Astrocyte of the cerebellum (primary cell): ENCODE data around the gene WNT9A.
"Not testable (repeated sequence)": the region's sequence is repeated elsewhere in the genome, so short reads cannot be mapped to it uniquely, and the experiment has no call there.

Experiments
- DNase-seq: peaks from one replicate; pipeline ENCODE4 v3.0.0-alpha.2; 2011; ENCODE audit warnings: low read depth
- H3K4me3 ChIP-seq: 2 replicates; pipeline ENCODE4 v1.5.1; 2011; ENCODE audit warnings: mild to moderate bottlenecking, low read depth, low read length, moderate library complexity
- in situ Hi-C: cut with HindIII; loops from 2 replicates; pipeline ENCODE4 v1.10.0; 2017; ENCODE audit warnings: low sequenced_read_pairs
- TF ChIP-seq, protein P1 (sequence below): IDR thresholded peaks from 2 replicates; pipeline ENCODE4 v1.5.1; 2012; ENCODE audit warnings: low read length, low read depth, moderate library complexity, mild to moderate bottlenecking; ENCODE audit errors: missing control alignments

The WNT9A gene

GRCh38 chr1:227970076-227970995 lies 22.6 kb upstream of the WNT9A start:
- in situ Hi-C loops: not testable (repeated sequence)

GRCh38 chr1:227967815-227968214 lies 20.1 kb upstream of the WNT9A start:
- DNase-seq, H3K4me3 ChIP-seq, in situ Hi-C loops: not testable (repeated sequence)

More at GRCh38 chr1:227970076-227970995, 22.6 kb upstream of the WNT9A start:
- not testable (repeated sequence) for DNase-seq, H3K4me3 ChIP-seq

- DNase-seq, H3K4me3 ChIP-seq, in situ Hi-C loops: not testable (repeated sequence)
These were observed 19.0 kb upstream of the WNT9A start for GRCh38 chr1:227966733-227967132.

- TF ChIP-seq, protein P1, sequence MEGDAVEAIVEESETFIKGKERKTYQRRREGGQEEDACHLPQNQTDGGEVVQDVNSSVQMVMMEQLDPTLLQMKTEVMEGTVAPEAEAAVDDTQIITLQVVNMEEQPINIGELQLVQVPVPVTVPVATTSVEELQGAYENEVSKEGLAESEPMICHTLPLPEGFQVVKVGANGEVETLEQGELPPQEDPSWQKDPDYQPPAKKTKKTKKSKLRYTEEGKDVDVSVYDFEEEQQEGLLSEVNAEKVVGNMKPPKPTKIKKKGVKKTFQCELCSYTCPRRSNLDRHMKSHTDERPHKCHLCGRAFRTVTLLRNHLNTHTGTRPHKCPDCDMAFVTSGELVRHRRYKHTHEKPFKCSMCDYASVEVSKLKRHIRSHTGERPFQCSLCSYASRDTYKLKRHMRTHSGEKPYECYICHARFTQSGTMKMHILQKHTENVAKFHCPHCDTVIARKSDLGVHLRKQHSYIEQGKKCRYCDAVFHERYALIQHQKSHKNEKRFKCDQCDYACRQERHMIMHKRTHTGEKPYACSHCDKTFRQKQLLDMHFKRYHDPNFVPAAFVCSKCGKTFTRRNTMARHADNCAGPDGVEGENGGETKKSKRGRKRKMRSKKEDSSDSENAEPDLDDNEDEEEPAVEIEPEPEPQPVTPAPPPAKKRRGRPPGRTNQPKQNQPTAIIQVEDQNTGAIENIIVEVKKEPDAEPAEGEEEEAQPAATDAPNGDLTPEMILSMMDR: no peak
- in situ Hi-C loops: no loop called here
- H3K4me3 ChIP-seq: no peak overlapping the region
- no peak for DNase-seq
These were observed 14.1 kb upstream of the WNT9A start for GRCh38 chr1:227961651-227962466.

DNA sequence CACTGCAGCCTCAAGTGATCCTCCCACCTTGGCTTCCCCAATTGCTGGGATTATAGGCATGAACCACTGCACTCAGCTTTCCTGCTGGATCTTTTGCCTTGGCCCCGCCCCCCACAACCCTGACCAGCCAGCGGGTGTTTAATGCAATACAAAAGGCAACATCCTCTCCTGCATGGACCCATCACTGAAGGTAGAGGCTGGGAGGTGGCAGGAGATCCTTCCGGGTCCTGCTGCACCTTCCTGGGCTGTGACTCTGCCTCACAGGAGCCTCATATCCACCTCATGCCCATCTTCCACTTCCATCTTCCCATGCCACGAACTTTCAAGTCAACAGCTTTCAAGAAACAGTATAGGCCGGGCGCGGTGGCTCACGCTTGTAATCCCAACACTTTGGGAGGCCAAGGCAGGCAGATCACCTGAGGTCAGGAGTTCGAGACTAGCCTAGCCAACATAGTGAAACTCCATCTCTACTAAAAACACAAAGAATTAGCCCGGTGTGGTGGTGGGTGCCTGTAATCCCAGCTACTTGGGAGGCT lies 11.7 kb upstream of the WNT9A start:
- no peak for DNase-seq
- TF ChIP-seq, protein P1: no peak
- in situ Hi-C loops: no loop called here
- H3K4me3 ChIP-seq: no peak overlapping the region

- H3K4me3 ChIP-seq: no peak overlapping the region
- in situ Hi-C loops: no loop called here
- no peak for DNase-seq
- TF ChIP-seq, protein P1: no peak
These were observed 11.0 kb upstream of the WNT9A start for GRCh38 chr1:227958617-227959324.

DNA sequence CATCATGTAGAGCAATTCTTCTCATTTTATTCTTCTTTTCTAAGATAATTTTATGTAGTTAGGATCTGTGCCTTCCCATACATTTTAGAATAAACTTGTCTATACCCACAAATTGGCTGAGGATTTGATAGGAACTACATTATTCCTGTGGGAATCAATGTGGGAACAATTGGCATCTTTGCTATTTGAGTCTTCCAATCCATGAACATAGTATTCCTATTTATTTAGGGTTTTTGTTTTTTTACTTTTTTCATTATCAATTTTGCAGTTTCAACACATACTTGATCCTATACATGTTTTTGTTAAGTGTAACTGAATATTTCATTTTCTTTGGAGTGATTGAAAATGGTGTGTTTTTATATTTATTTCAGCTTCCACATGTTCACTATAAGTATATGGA lies 8.1 kb upstream of the WNT9A start:
- TF ChIP-seq, protein P1: no peak
- H3K4me3 ChIP-seq: no peak overlapping the region
- DNase-seq: no peak
- in situ Hi-C loops: no loop called here
